NB4 (cell line): Measurements from ENCODE around the gene MAN2B2.

ENCODE experiments used
- POLR2A ChIP-seq: IDR thresholded peaks from 2 replicates; pipeline ENCODE4 v1.6.1; 2011; ENCODE audit warnings: mild to moderate bottlenecking; ENCODE audit not compliant: insufficient read length; ENCODE audit errors: extremely low read depth
- TF ChIP-seq, protein P1 (sequence below): IDR thresholded peaks from one replicate; pipeline ENCODE4 v1.5.1; 2012; ENCODE audit warnings: low read depth, low read length
- TF ChIP-seq, protein P2 (sequence below): IDR thresholded peaks from 2 replicates; pipeline ENCODE4 v1.6.1; 2011; ENCODE audit warnings: low read depth, low read length

DNA sequence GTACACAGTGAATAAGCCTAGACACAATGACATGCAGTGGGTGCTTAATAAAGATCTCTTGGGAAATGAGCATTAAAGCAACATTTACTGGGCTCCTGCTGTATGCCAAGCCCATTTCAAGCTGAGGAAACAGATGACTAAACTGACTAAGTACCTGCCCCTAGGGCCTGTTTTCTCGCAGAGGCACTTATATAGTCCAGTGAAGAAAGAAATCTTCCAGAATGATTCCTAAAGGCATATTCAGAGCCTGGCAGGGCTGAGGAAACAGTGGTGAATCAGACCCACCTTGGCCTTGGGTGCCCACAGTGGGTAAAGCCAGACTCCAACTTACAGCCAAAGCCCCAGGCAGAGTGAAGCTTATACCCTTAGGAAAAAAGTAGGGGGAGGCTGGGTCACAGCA lies 96.7 kb downstream of the MAN2B2 start:
- TF ChIP-seq, protein P1, sequence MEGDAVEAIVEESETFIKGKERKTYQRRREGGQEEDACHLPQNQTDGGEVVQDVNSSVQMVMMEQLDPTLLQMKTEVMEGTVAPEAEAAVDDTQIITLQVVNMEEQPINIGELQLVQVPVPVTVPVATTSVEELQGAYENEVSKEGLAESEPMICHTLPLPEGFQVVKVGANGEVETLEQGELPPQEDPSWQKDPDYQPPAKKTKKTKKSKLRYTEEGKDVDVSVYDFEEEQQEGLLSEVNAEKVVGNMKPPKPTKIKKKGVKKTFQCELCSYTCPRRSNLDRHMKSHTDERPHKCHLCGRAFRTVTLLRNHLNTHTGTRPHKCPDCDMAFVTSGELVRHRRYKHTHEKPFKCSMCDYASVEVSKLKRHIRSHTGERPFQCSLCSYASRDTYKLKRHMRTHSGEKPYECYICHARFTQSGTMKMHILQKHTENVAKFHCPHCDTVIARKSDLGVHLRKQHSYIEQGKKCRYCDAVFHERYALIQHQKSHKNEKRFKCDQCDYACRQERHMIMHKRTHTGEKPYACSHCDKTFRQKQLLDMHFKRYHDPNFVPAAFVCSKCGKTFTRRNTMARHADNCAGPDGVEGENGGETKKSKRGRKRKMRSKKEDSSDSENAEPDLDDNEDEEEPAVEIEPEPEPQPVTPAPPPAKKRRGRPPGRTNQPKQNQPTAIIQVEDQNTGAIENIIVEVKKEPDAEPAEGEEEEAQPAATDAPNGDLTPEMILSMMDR = no peak
- TF ChIP-seq POLR2A = no peak
- TF ChIP-seq, protein P2, sequence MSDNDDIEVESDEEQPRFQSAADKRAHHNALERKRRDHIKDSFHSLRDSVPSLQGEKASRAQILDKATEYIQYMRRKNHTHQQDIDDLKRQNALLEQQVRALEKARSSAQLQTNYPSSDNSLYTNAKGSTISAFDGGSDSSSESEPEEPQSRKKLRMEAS = no peak
